HFFc6 (cell line): Measurements from ENCODE around the gene DNM2. TPM values are rescaled to one million over a fixed set of nuclear protein-coding genes. Genes with fewer than 3 reads are reported as not detected.

Experiments used
- DNase-seq: peaks from one replicate; pipeline ENCODE4 v3.0.0-alpha.2; 2018
- H3K27ac Mint-ChIP-seq: 2 replicates; pipeline ENCODE4 v1.8.0; 2020; ENCODE audit warnings: mild to moderate bottlenecking, mixed read lengths
- H3K27me3 Mint-ChIP-seq: 2 replicates; pipeline ENCODE4 v1.8.0; 2021; ENCODE audit warnings: mild to moderate bottlenecking, moderate library complexity, mixed read lengths; ENCODE audit not compliant: insufficient read depth
- H3K36me3 Mint-ChIP-seq: 2 replicates; pipeline ENCODE4 v1.8.0; 2021; ENCODE audit warnings: low read depth, mixed read lengths
- H3K4me1 Mint-ChIP-seq: 2 replicates; pipeline ENCODE4 v1.8.0; 2020; ENCODE audit warnings: low read depth, mixed read lengths
- H3K4me3 Mint-ChIP-seq: 2 replicates; pipeline ENCODE4 v1.8.0; 2020; ENCODE audit warnings: mild to moderate bottlenecking, moderate library complexity, mixed read lengths
- H3K9me3 Mint-ChIP-seq: 2 replicates; pipeline ENCODE4 v1.8.0; 2020; ENCODE audit warnings: mild to moderate bottlenecking, mixed read lengths
- total RNA-seq, 6 experiments: library from RNA; stranded (reverse); fragmentation: NEBNext Ultra II Directional; extraction: Animal tissue kit (Norgen Biotek cat#: 25700); gene quantifications; 2 replicates in 1 of 6; 3 replicates in 5 of 6; pipeline ENCODE4 v1.2.3, GENCODE V29; 2021
- TF ChIP-seq, protein P1 (sequence below): fragments of 200-600 bp; sonication (generic); IDR thresholded peaks from 2 replicates; pipeline ENCODE4 v1.5.0; 2021; ENCODE audit warnings: antibody characterized with exemption, mild to moderate bottlenecking

DNM2 gene
- total RNA-seq, 6 experiments from 2014 or later = 91.5 to 122 (median 99.5) TPM

DNA sequence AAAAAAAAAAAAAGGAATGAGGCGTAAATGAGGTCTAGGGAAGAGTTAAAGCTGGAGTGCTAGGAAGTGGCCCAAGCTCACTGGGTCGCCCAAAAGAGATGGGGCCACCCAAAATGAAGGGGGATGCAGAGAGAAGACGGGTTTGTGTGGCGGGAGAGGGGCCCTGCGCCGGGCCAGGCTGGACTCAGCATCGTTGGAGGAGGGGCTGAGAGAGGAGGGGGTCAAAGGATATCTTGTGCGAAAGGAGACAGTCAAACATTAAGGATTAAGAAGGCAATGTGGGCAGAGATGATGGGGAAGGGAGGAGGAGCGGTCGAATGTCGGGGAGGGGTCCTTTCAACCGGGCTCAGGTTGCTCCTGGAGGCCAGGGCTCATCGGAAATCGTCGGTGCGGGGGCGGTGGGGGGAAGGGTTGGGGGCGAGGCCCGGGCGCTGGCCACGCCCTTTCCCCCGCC is 152.6 kb downstream of the DNM2 start:
- peaks cover 18% of the 10 kb centered on the region for H3K4me1 Mint-ChIP-seq
- H3K9me3 Mint-ChIP-seq = no peaks in the 10 kb centered on the region
- TF ChIP-seq, protein P1, sequence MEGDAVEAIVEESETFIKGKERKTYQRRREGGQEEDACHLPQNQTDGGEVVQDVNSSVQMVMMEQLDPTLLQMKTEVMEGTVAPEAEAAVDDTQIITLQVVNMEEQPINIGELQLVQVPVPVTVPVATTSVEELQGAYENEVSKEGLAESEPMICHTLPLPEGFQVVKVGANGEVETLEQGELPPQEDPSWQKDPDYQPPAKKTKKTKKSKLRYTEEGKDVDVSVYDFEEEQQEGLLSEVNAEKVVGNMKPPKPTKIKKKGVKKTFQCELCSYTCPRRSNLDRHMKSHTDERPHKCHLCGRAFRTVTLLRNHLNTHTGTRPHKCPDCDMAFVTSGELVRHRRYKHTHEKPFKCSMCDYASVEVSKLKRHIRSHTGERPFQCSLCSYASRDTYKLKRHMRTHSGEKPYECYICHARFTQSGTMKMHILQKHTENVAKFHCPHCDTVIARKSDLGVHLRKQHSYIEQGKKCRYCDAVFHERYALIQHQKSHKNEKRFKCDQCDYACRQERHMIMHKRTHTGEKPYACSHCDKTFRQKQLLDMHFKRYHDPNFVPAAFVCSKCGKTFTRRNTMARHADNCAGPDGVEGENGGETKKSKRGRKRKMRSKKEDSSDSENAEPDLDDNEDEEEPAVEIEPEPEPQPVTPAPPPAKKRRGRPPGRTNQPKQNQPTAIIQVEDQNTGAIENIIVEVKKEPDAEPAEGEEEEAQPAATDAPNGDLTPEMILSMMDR = no peak
- H3K27me3 Mint-ChIP-seq = no peaks in the 10 kb centered on the region; the same call in 1 of the 2 replicates
- peak overlapping the region; percentile 90 for H3K27ac Mint-ChIP-seq
- no peaks in the 10 kb centered on the region; the same call in 1 of the 2 replicates for H3K36me3 Mint-ChIP-seq
- no peak for DNase-seq
- peak overlapping the region; percentile 87 for H3K4me3 Mint-ChIP-seq

- TF ChIP-seq, protein P1 = peak; percentile 78
- no peaks in the 10 kb centered on the region; the same call in 1 of the 2 replicates for H3K27me3 Mint-ChIP-seq
- no peaks in the 10 kb centered on the region; the same call in 1 of the 2 replicates for H3K36me3 Mint-ChIP-seq
- no peaks in the 10 kb centered on the region for H3K9me3 Mint-ChIP-seq
- H3K4me1 Mint-ChIP-seq = peaks cover 18% of the 10 kb centered on the region
- peak within 1 kb of the TSS; percentile 90 for H3K27ac Mint-ChIP-seq
- H3K4me3 Mint-ChIP-seq = peak within 1 kb of the TSS; percentile 95
- peak; percentile 95 for DNase-seq
Observed at GRCh38 chr19:10870955-10871603, 153.2 kb downstream of the DNM2 start, which contains the start of gene CARM1. Gene CARM1 (plus strand): TSS chr19:10871553. CDS start chr19:10871703, 150 bp downstream.

DNA sequence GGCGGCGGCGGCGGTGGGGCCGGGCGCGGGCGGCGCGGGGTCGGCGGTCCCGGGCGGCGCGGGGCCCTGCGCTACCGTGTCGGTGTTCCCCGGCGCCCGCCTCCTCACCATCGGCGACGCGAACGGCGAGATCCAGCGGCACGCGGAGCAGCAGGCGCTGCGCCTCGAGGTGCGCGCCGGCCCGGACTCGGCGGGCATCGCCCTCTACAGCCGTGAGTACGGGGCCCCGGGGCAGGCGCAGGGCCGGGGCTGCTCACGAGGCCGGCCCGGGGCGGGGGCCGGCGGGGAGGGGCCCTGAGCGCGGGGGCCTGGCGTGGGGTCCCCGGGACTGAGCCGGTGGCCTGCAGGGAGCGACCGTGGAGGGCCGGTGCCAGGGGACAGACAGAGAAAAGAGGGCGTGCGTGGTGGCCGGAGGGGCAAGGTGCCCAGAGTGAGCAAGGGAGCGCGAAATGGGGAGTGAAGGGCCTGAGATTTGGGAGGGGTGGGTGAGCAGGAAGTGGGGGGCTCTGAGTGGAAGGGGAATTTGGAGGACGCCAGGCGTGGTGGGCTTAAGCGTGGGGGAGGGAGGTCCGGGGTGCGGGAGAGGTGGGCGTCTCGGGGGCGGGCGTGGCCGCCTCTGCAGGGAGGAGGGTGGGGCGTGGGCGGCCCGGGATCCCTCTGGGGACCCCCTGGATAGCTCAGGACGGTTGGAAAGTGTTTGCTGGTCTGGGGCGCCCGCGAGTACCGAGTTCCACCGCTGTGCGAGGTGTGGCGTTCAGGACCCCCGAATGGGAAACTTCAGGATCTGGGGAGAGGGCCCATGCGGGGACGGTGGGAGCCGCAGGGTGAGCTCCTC is 154.0 kb downstream of the DNM2 start:
- Mint-ChIP-seq H3K27me3 (no peaks in the 10 kb centered on the region; the same call in 1 of the 2 replicates), H3K36me3 (no peaks in the 10 kb centered on the region; the same call in 1 of the 2 replicates), H3K4me3 (peak overlapping the region; percentile 95), H3K4me1 (peaks cover 20% of the 10 kb centered on the region), H3K27ac (peak overlapping the region; percentile 83), H3K9me3 (no peaks in the 10 kb centered on the region)
- TF ChIP-seq, protein P1 = peak; percentile 59
- no peak for DNase-seq

DNA sequence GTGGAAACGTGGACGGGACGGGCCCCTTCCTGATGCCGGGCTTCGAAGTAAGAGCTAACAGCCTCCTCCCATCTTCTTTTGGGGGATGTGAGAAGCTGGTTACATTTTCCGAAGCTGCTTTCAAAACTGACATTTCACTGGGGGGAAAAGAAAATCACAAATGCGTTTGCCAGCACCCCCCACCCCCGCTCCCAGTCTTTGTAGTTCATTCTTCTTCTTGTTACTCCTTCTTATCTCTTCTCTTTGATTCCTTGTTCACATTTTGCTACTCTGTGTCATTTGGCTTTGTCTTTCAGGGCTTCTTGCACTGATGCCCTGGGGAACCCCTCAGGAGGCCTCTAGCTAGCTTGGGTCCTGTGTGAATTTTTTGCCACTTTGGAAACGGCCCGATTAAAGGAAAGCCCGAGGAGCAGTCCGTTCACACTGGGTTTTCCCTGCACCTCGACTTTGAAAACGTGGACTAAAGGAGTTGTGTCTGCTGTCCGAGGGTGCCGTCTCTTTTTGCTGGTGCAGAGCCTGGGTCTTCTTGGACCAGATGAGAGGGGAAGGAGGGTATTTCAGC is 154.7 kb downstream of the DNM2 start:
- no peaks in the 10 kb centered on the region for H3K9me3 Mint-ChIP-seq
- no peak for DNase-seq
- H3K27ac Mint-ChIP-seq = peak overlapping the region; percentile 83
- H3K4me3 Mint-ChIP-seq = peak overlapping the region; percentile 95
- H3K36me3 Mint-ChIP-seq = no peaks in the 10 kb centered on the region; the same call in 1 of the 2 replicates
- H3K27me3 Mint-ChIP-seq = no peaks in the 10 kb centered on the region; the same call in 1 of the 2 replicates
- H3K4me1 Mint-ChIP-seq = peaks cover 23% of the 10 kb centered on the region
- TF ChIP-seq, protein P1 = 0 out of 2 replicates have a peak, but pooled peaks have one; percentile 41

DNA sequence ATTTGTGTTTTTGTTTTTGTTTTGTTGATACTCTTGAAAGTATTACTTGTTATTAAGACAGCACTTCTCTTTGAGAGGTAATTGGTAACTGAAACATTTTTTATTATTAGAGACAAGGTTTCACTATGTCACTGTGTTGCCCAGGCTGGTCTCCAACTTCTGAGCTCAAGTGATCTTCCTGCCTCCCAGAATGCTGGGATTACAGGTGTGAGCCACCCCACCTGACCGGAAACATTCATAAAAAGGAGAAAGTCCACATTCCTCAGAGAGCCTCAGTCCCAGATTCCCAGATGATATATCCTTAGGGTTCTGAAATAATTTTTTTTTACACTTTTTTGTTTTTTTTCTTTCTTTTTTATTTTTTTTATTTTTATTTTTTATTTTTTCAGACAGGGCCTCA is 156.1 kb downstream of the DNM2 start:
- TF ChIP-seq, protein P1 = no peak
- H3K27ac Mint-ChIP-seq = no peak overlapping the region
- H3K4me3 Mint-ChIP-seq = 0 out of 2 replicates have a peak overlapping the region, but pooled peaks have one; percentile 34
- no peaks in the 10 kb centered on the region for H3K9me3 Mint-ChIP-seq
- no peaks in the 10 kb centered on the region; the same call in 1 of the 2 replicates for H3K36me3 Mint-ChIP-seq
- no peaks in the 10 kb centered on the region; the same call in 1 of the 2 replicates for H3K27me3 Mint-ChIP-seq
- peaks cover 33% of the 10 kb centered on the region for H3K4me1 Mint-ChIP-seq
- DNase-seq = no peak
